ENCODE results near the gene DYNC1I2.

GRCh38 chr2:171741189-171741588 is 53.9 kb downstream of the DYNC1I2 start:
- TF ChIP-seq CTCF (IDR thresholded peaks at IDR 0.05; ENCODE audit: extremely low read depth in 1 of 2, insufficient read depth in 1 of 2, low read depth in 1 of 2, low read length in 2 of 2): no peak
- TF ChIP-seq POLR2A (IDR thresholded peaks at IDR 0.05; ENCODE audit: low read depth, low read length): no peak
